IMR-90 (cell line): ENCODE measurements around the gene SLF1. TPM values are rescaled to one million over a fixed set of nuclear protein-coding genes. Genes with fewer than 3 reads are reported as not detected.

Experiments used
- ATAC-seq: fragments of 200-7000 bp; cut with Tn5 transposase; 2 replicates; pipeline ENCODE4 v1.9.1; 2020; ENCODE audit warnings: low read depth, mild to moderate bottlenecking, moderate library complexity
- BruUV-seq: library from RNA; stranded (reverse); fragments of 400-500 nt; replicated peaks from 2 replicates; lab custom pipeline; 2021; lab: Mats Ljungman, UMichigan
- CTCF ChIA-PET: fragments of 300-600 bp; formaldehyde crosslinking; extraction: SDS; loops from one replicate; lab custom pipeline; 2021; ENCODE audit warnings: antibody characterized with exemption; lab: Yijun Ruan, JAX
- POLR2A ChIA-PET: fragments of 300-600 bp; sonication (Branson Sonifier 250); formaldehyde crosslinking; loops from one replicate; lab custom pipeline; 2022; ENCODE audit warnings: antibody characterized with exemption; ENCODE audit not compliant: unreplicated experiment; lab: Charles Lee
- DNase-seq: peaks from one replicate; pipeline ENCODE4 v3.0.0; 2013
- H2AFZ ChIP-seq: replicated peaks from 2 replicates; pipeline ENCODE3; 2013; ENCODE audit warnings: low read length, mild to moderate bottlenecking; ENCODE audit not compliant: poor library complexity
- H2AK5ac ChIP-seq: 2 replicates; pipeline ENCODE4 v1.6.1; 2013; ENCODE audit warnings: low read depth, low read length, inconsistent platforms
- H2AK9ac ChIP-seq: replicated peaks from 2 replicates; pipeline ENCODE3; 2013; ENCODE audit warnings: mild to moderate bottlenecking, low read depth, low read length, moderate library complexity; ENCODE audit not compliant: poor library complexity
- H2BK120ac ChIP-seq: 2 replicates; pipeline ENCODE4 v1.6.1; 2013; ENCODE audit warnings: low read depth, low read length, inconsistent platforms
- H2BK15ac ChIP-seq: 3 replicates; pipeline ENCODE4 v1.6.1; 2013; ENCODE audit warnings: low read depth, low read length, inconsistent platforms
- H2BK20ac ChIP-seq: 2 replicates; pipeline ENCODE4 v1.6.1; 2013; ENCODE audit warnings: low read depth, mild to moderate bottlenecking, inconsistent platforms, low read length, moderate library complexity
- H2BK5ac ChIP-seq: 2 replicates; pipeline ENCODE4 v1.6.1; 2013; ENCODE audit warnings: mild to moderate bottlenecking, low read depth, low read length, inconsistent platforms; ENCODE audit not compliant: poor library complexity, severe bottlenecking
- H3K14ac ChIP-seq: replicated peaks from 2 replicates; pipeline ENCODE4 v1.6.1; 2013; ENCODE audit warnings: low read depth, low read length, inconsistent platforms
- H3K18ac ChIP-seq: 2 replicates; pipeline ENCODE4 v1.6.1; 2013; ENCODE audit warnings: low read depth, low read length, control low read depth
- H3K23ac ChIP-seq: 2 replicates; pipeline ENCODE4 v1.6.1; 2013; ENCODE audit warnings: low read depth, low read length, inconsistent platforms
- H3K27ac ChIP-seq: 2 replicates; pipeline ENCODE4 v1.5.1; 2013; ENCODE audit warnings: mild to moderate bottlenecking, control low read depth, low read length; ENCODE audit not compliant: insufficient read depth
- H3K27me3 ChIP-seq: 2 replicates; pipeline ENCODE4 v1.6.1; 2013; ENCODE audit warnings: low read length; ENCODE audit not compliant: control insufficient read depth, insufficient read depth
- H3K36me3 ChIP-seq: 2 replicates; pipeline ENCODE4 v1.6.1; 2013; ENCODE audit warnings: low read length, mixed read lengths; ENCODE audit not compliant: control insufficient read depth, insufficient read depth
- H3K4ac ChIP-seq: 2 replicates; pipeline ENCODE4 v1.6.1; 2013; ENCODE audit warnings: low read depth, low read length, inconsistent platforms
- H3K4me1 ChIP-seq: 2 replicates; pipeline ENCODE4 v1.6.1; 2013; ENCODE audit warnings: low read length, mixed read lengths; ENCODE audit not compliant: control insufficient read depth, insufficient read depth
- H3K4me2 ChIP-seq: 2 replicates; pipeline ENCODE4 v1.6.1; 2013; ENCODE audit warnings: low read depth, mild to moderate bottlenecking, control low read depth, low read length, moderate library complexity
- H3K4me3 ChIP-seq: 2 replicates; pipeline ENCODE4 v1.5.1; 2013; ENCODE audit warnings: low read depth, mild to moderate bottlenecking, control low read depth, low read length, moderate library complexity; ENCODE audit not compliant: insufficient read depth
- H3K56ac ChIP-seq: 2 replicates; pipeline ENCODE4 v1.6.1; 2013; ENCODE audit warnings: low read length, inconsistent platforms; ENCODE audit not compliant: insufficient read depth; ENCODE audit errors: extremely low read depth
- H3K79me1 ChIP-seq, 2 experiments: 2 replicates each; pipeline ENCODE4 v1.6.1; 2013; ENCODE audit warnings: low read length in 2 of 2, inconsistent platforms in 1 of 2, low read depth in 1 of 2
- H3K9ac ChIP-seq: 2 replicates; pipeline ENCODE4 v1.6.1; 2013; ENCODE audit warnings: low read depth, low read length, control low read depth
- H3K9me1 ChIP-seq: 2 replicates; pipeline ENCODE4 v1.6.1; 2013; ENCODE audit warnings: low read length, inconsistent platforms; ENCODE audit not compliant: insufficient read depth
- H3K9me3 ChIP-seq: 2 replicates; pipeline ENCODE4 v1.6.1; 2013; ENCODE audit warnings: low read length; ENCODE audit not compliant: control insufficient read depth, insufficient read depth
- H4K20me1 ChIP-seq: 2 replicates; pipeline ENCODE4 v1.6.1; 2013; ENCODE audit warnings: low read length, inconsistent platforms; ENCODE audit not compliant: insufficient read depth
- H4K5ac ChIP-seq: 2 replicates; pipeline ENCODE4 v1.6.1; 2013; ENCODE audit warnings: mild to moderate bottlenecking, low read depth, low read length, control low read depth
- H4K8ac ChIP-seq, 2 experiments: 2 replicates each; pipeline ENCODE4 v1.6.1; 2013; ENCODE audit warnings: low read depth in 2 of 2, low read length in 2 of 2, control low read depth in 1 of 2, inconsistent platforms in 1 of 2
- H4K91ac ChIP-seq: 2 replicates; pipeline ENCODE4 v1.6.1; 2013; ENCODE audit warnings: low read depth, low read length, inconsistent platforms; ENCODE audit not compliant: insufficient read depth
- BHLHE40 ChIP-seq: fragments of 150-350 bp; IDR thresholded peaks from 2 replicates; pipeline ENCODE4 v1.6.1; 2016; ENCODE audit warnings: mild to moderate bottlenecking, low read depth, low read length
- CEBPB ChIP-seq: IDR thresholded peaks from 2 replicates; pipeline ENCODE4 v1.6.1; 2012; ENCODE audit warnings: low read depth, low read length, improper control_type of control experiment
- CHD1 ChIP-seq: IDR thresholded peaks from 2 replicates; pipeline ENCODE4 v1.6.1; 2012; ENCODE audit warnings: low read depth, low read length, improper control_type of control experiment
- FOS ChIP-seq: fragments of 150-350 bp; IDR thresholded peaks from 2 replicates; pipeline ENCODE4 v1.6.1; 2016; ENCODE audit warnings: low read depth, low read length
- MAFK ChIP-seq: IDR thresholded peaks from 2 replicates; pipeline ENCODE4 v1.6.1; 2012; ENCODE audit warnings: low read depth, low read length, improper control_type of control experiment
- MAZ ChIP-seq: IDR thresholded peaks from 2 replicates; pipeline ENCODE4 v1.6.1; 2012; ENCODE audit warnings: low read depth, mild to moderate bottlenecking, low read length, improper control_type of control experiment, moderate library complexity, borderline replicate concordance
- NFE2L2 ChIP-seq: fragments of 150-350 bp; IDR thresholded peaks from 2 replicates; pipeline ENCODE4 v1.6.1; 2016; ENCODE audit warnings: low read depth, mild to moderate bottlenecking, low read length
- POLR2A ChIP-seq: IDR thresholded peaks from 2 replicates; pipeline ENCODE4 v1.6.1; 2012; ENCODE audit warnings: mild to moderate bottlenecking, low read depth, low read length
- RAD21 ChIP-seq: IDR thresholded peaks from 2 replicates; pipeline ENCODE4 v1.6.1; 2012; ENCODE audit warnings: low read length, improper control_type of control experiment
- RCOR1 ChIP-seq: IDR thresholded peaks from 2 replicates; pipeline ENCODE4 v1.6.1; 2012; ENCODE audit warnings: mild to moderate bottlenecking, low read length, improper control_type of control experiment; ENCODE audit not compliant: insufficient replicate concordance
- RFX5 ChIP-seq: IDR thresholded peaks from 2 replicates; pipeline ENCODE4 v1.8.0; 2012; ENCODE audit warnings: low read depth, mild to moderate bottlenecking, low read length, moderate library complexity
- SMC3 ChIP-seq: fragments of 150-350 bp; IDR thresholded peaks from 2 replicates; pipeline ENCODE4 v1.6.1; 2016; ENCODE audit warnings: low read depth, mild to moderate bottlenecking, antibody characterized with exemption, low read length, moderate library complexity
- WGBS, 2 experiments: methylation state at CpG; one replicate each; pipeline versions ENCODE4 v1.1.5 to v1.1.7; 2013; ENCODE audit warnings: missing lambda C conversion rate in 2 of 2; ENCODE audit not compliant: insufficient read length in 1 of 2; ENCODE audit errors: extremely low coverage in 2 of 2; 5-methylcytosine and 5-hydroxymethylcytosine counted together
- dilution Hi-C: fragments of 300-500 bp; cut with HindIII; formaldehyde crosslinking; loops from one replicate; pipeline ENCODE4 v1.14.3; 2018; ENCODE audit warnings: low sequenced_read_pairs; ENCODE audit not compliant: unreplicated experiment
- in situ Hi-C: fragments of 300-500 bp; cut with MboI; formaldehyde crosslinking; loops from 3 replicates; pipeline ENCODE4 v1.14.3; 2019; ENCODE audit warnings: low sequenced_read_pairs, inconsistent platforms, mixed read lengths
- intact Hi-C: fragments of 100-400 bp; cut with micrococcal nuclease; formaldehyde crosslinking; loops from 2 replicates; pipeline ENCODE4 v1.10.0; 2022
- polyA plus RNA-seq, 3 experiments: library from polyadenylated mRNA; depleted of rRNA; stranded (reverse); fragments of >200 nt; gene quantifications; 2 replicates each; pipeline ENCODE4 v1.2.3, GENCODE V29; 2012; ENCODE audit warnings: low replicate concordance in 1 of 3
- total RNA-seq: library from RNA; depleted of rRNA; stranded (reverse); fragments of >200 nt; gene quantifications from 2 replicates; pipeline ENCODE4 v1.2.3, GENCODE V29; 2012
- TF ChIP-seq, protein P1 (sequence below): conservative IDR thresholded peaks from 2 replicates; pipeline ENCODE4 v1.5.1; 2012; ENCODE audit warnings: mild to moderate bottlenecking, low read depth, low read length, improper control_type of control experiment
- TF ChIP-seq, protein P2 (sequence below): fragments of 150-350 bp; IDR thresholded peaks from 2 replicates; pipeline ENCODE4 v1.6.1; 2016; ENCODE audit warnings: low read depth, mild to moderate bottlenecking, low read length, moderate library complexity, borderline replicate concordance

SLF1 gene
- total and polyA plus RNA-seq, 2 of the 4 experiments (the other 2 are of a cell fraction), result 1.9 to 3.4 TPM

DNA sequence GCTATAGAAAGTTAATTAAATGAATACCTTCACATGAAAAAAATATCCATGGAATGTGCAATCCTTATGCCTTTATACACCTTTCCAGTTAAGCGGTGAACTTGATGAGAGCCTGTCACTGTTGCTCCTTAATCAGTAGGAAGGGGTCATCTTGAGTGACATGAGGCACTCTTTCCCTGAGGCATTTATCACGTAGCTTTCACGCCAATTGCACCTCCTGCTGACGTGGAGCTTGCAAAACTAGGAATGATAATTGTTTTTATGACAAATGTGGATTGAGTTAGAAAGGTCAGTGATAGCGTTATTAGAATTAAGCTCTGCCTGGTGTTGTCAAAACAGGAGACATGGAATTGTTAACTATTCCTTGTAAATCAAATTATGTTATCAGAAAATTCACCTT lies 79.7 kb downstream of the SLF1 start:
- dilution Hi-C loops, result no loop called here

More for the DNA sequence above, 79.7 kb downstream of the SLF1 start:
- Histone ChIP-seq H3K9me3 (no peaks in the 10 kb centered on the region), H3K27ac (no peak overlapping the region), H3K18ac (no peak overlapping the region), H3K56ac (no peak overlapping the region), H4K20me1 (no peaks in the 10 kb centered on the region), H3K79me1 (no peaks in the 10 kb centered on the region), H2BK20ac (no peak overlapping the region), H4K8ac (no peak overlapping the region), H2BK120ac (no peak overlapping the region), H2AK5ac (no peak overlapping the region; the same call in 1 of the 2 replicates), H2BK5ac (no peak overlapping the region), H3K4me1 (no peaks in the 10 kb centered on the region; the same call in 1 of the 2 replicates), H3K4ac (no peak overlapping the region), H3K4me2 (no peak overlapping the region), H4K5ac (no peak overlapping the region), H3K27me3 (no peaks in the 10 kb centered on the region), H2AFZ (no peak overlapping the region), H3K36me3 (no peaks in the 10 kb centered on the region), H3K9ac (no peak overlapping the region), H3K9me1 (no peaks in the 10 kb centered on the region), H3K23ac (no peak overlapping the region), H3K4me3 (no peak overlapping the region), H4K91ac (no peak overlapping the region), H2BK15ac (no peak overlapping the region), H3K14ac (no peak overlapping the region), H2AK9ac (no peak overlapping the region)
- 100% methylated on average over 3 of the region's 5 CpGs; no CpG with 5 or more reads in 1 of the 2 experiments for whole genome bisulfite sequencing, 2 experiments
- DNase-seq, result no peak
- BruUV-seq, result no TSS peak
- intact Hi-C loops (loop anchor here (10.0 kb wide), 2 partner anchors 523 to 783 kb away; no protein-coding TSS in a partner anchor), in situ Hi-C loops (loop anchor here (10.0 kb wide), 1 partner anchor 1113 kb away; the partner anchor contains the start of genes NR2F1 and NR2F1-AS1)
- CTCF ChIA-PET, result interaction anchor here (0.6 to 1.0 kb wide), 2 partner anchors 24 to 39 kb away, joined by 3 read pairs; no protein-coding TSS in a partner anchor
- POLR2A ChIA-PET, result no interaction called here
- no peak for ATAC-seq
- TF ChIP-seq RCOR1 (no peak), CHD1 (no peak), FOS (no peak), CEBPB (no peak), POLR2A (no peak), SMC3 (no peak), RFX5 (no peak), RAD21 (no peak), MAZ (no peak), NFE2L2 (no peak), BHLHE40 (no peak), MAFK (no peak)
- TF ChIP-seq, protein P1, sequence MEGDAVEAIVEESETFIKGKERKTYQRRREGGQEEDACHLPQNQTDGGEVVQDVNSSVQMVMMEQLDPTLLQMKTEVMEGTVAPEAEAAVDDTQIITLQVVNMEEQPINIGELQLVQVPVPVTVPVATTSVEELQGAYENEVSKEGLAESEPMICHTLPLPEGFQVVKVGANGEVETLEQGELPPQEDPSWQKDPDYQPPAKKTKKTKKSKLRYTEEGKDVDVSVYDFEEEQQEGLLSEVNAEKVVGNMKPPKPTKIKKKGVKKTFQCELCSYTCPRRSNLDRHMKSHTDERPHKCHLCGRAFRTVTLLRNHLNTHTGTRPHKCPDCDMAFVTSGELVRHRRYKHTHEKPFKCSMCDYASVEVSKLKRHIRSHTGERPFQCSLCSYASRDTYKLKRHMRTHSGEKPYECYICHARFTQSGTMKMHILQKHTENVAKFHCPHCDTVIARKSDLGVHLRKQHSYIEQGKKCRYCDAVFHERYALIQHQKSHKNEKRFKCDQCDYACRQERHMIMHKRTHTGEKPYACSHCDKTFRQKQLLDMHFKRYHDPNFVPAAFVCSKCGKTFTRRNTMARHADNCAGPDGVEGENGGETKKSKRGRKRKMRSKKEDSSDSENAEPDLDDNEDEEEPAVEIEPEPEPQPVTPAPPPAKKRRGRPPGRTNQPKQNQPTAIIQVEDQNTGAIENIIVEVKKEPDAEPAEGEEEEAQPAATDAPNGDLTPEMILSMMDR, result no peak
- TF ChIP-seq, protein P2, sequence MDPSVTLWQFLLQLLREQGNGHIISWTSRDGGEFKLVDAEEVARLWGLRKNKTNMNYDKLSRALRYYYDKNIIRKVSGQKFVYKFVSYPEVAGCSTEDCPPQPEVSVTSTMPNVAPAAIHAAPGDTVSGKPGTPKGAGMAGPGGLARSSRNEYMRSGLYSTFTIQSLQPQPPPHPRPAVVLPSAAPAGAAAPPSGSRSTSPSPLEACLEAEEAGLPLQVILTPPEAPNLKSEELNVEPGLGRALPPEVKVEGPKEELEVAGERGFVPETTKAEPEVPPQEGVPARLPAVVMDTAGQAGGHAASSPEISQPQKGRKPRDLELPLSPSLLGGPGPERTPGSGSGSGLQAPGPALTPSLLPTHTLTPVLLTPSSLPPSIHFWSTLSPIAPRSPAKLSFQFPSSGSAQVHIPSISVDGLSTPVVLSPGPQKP, result no peak
